HFF-Myc (cell line): ENCODE measurements around the gene MLPH.

ENCODE experiments used
- DNase-seq: peaks from one replicate; pipeline ENCODE4 v3.0.0-alpha.2; 2011; ENCODE audit warnings: low read depth; ENCODE audit errors: extremely low read depth
- H3K4me3 ChIP-seq: replicated peaks from 2 replicates; pipeline ENCODE4 v1.5.1; 2011; ENCODE audit warnings: low read depth, mild to moderate bottlenecking, control low read depth, low read length
- CTCF ChIP-seq: IDR thresholded peaks from 2 replicates; pipeline ENCODE4 v1.5.1; 2012; ENCODE audit warnings: mild to moderate bottlenecking, low read depth, low read length, control low read depth; ENCODE audit errors: missing control alignments

MLPH gene

GRCh38 chr2:237501892-237502513 is 15.0 kb downstream of the MLPH start:
- no peak for TF ChIP-seq CTCF
- no peak for DNase-seq
- no peak overlapping the region for H3K4me3 ChIP-seq

- DNase-seq, result no peak
- H3K4me3 ChIP-seq, result no peak overlapping the region
- no peak for TF ChIP-seq CTCF
These were observed 16.1 kb downstream of the MLPH start for GRCh38 chr2:237503201-237503600.

DNA sequence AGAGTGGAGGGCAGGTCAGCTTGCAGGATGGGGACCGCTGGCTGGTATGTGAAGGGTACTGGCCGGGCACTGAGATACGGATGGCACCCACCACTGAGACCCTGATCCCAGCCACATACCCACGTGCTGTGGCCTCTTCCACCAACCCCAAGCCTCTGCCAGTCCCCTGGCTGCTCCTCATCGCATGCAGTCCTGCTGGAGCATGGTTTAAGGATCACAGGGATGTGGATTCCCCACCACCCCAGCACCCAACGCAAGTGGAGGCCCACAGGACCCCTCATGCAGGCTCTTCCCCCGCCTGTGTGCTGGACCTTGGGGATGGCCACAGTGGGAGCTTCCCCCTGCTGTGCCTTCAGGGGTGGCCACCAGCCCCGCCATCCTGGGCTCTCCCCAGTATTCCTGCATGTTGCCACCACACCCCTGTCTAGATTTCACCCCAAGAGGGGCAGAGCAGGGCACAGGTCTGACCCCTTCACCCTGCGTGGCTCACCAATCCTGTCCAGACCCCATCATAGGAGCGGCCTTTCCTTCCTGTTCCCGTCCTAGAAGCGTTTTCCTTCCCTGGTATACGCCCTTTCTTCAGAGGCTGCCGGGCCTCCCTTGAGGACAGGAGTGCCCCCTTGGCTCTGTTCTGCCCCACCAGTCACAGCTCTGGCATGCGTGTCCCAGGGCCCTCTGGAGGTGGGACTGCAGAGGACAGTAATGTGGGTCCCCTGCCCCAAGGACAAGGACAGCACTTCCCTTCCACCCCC is 18.3 kb downstream of the MLPH start:
- H3K4me3 ChIP-seq, result no peak overlapping the region
- no peak for TF ChIP-seq CTCF
- DNase-seq, result no peak

GRCh38 chr2:237507512-237507911 is 20.5 kb downstream of the MLPH start:
- TF ChIP-seq CTCF, result no peak
- no peak for DNase-seq
- no peak overlapping the region for H3K4me3 ChIP-seq

GRCh38 chr2:237508361-237508760 is 21.3 kb downstream of the MLPH start:
- no peak for DNase-seq
- H3K4me3 ChIP-seq, result no peak overlapping the region
- TF ChIP-seq CTCF, result no peak

DNA sequence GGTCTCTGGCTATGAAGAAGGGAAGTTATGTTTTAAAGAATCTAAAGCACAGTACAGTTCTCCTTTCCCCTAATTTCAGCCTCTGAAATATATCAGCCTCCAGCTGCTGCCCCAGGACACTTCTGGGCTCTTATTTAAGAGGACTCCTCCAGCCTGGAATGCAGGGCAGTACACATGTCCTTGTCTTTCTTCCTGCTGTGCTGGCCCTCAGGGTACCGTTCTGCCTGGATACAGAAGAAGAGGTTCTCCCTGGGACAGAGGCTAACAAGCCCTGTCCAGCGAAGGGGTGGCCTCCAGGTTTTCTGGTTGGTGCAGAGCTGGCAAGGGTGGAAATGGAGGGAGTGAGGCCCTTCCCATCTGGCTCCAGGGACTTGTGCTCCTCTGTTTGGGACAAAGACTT is 22.1 kb downstream of the MLPH start:
- no peak for DNase-seq
- no peak for TF ChIP-seq CTCF
- H3K4me3 ChIP-seq, result no peak overlapping the region
